ENCODE results near the gene NSUN4.

Gene NSUN4

DNA sequence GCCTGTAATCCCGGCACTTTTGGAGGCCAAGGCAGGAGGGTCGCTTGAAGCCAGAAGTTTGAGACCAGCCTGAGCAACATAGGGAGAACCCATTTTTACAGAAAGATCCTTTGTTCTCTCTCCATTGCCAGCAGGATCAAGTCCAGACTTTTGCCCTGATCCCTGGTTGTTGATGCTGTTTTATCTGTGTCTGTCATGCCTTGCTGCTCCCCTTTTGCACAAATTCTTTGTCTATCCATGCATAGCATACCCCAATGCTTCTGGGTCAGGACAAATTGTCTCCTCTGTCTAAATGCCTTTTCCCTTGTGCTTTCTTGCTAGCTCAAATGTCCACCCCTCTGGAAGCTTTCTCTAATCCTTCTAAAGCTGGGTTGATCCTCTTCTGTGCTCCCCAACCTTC lies 28.2 kb downstream of the NSUN4 start:
- Histone ChIP-seq H3K4me3 (ENCODE audit: low read length) (no peak overlapping the region), H3K79me2 (ENCODE audit: control insufficient read depth, low read length) (no peaks in the 10 kb centered on the region), H3K4me2 (ENCODE audit: low read length) (no peak overlapping the region), H3K4me1 (ENCODE audit: control insufficient read depth, low read length) (peaks cover 32% of the 10 kb centered on the region), H4K20me1 (ENCODE audit: control insufficient read depth, insufficient read depth, low read depth, low read length) (no peaks in the 10 kb centered on the region), H3K27me3 (ENCODE audit: control insufficient read depth, low read length) (no peaks in the 10 kb centered on the region), H3K27ac (ENCODE audit: low read depth, low read length) (no peak overlapping the region), H3K9me3 (ENCODE audit: control insufficient read depth, insufficient read depth, low read length) (no peaks in the 10 kb centered on the region), H3K36me3 (ENCODE audit: control insufficient read depth, low read length) (peaks cover 24% of the 10 kb centered on the region), H3K9me2 (replicated peaks; ENCODE audit: control insufficient read depth, low read length) (no peaks in the 10 kb centered on the region), H3F3A (ENCODE audit: control insufficient read depth, insufficient read depth) (peaks cover 11% of the 10 kb centered on the region)
- TF ChIP-seq EZH2phosphoT487 (IDR thresholded peaks at IDR 0.05; ENCODE audit: borderline replicate concordance, low read length), result no peak
- TF ChIP-seq, protein P1, sequence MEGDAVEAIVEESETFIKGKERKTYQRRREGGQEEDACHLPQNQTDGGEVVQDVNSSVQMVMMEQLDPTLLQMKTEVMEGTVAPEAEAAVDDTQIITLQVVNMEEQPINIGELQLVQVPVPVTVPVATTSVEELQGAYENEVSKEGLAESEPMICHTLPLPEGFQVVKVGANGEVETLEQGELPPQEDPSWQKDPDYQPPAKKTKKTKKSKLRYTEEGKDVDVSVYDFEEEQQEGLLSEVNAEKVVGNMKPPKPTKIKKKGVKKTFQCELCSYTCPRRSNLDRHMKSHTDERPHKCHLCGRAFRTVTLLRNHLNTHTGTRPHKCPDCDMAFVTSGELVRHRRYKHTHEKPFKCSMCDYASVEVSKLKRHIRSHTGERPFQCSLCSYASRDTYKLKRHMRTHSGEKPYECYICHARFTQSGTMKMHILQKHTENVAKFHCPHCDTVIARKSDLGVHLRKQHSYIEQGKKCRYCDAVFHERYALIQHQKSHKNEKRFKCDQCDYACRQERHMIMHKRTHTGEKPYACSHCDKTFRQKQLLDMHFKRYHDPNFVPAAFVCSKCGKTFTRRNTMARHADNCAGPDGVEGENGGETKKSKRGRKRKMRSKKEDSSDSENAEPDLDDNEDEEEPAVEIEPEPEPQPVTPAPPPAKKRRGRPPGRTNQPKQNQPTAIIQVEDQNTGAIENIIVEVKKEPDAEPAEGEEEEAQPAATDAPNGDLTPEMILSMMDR (IDR thresholded peaks at IDR 0.05; ENCODE audit: low read depth, low read length, poor library complexity, severe bottlenecking), result no peak

GRCh38 chr1:46369542-46370213 lies 29.1 kb downstream of the NSUN4 start:
- Histone ChIP-seq H3K4me3 (ENCODE audit: low read length) (peak overlapping the region; percentile 32), H3K4me2 (ENCODE audit: low read length) (peak overlapping the region; percentile 45), H3K9me3 (ENCODE audit: control insufficient read depth, insufficient read depth, low read length) (no peaks in the 10 kb centered on the region), H3K27ac (ENCODE audit: low read depth, low read length) (no peak overlapping the region), H3K9me2 (replicated peaks; ENCODE audit: control insufficient read depth, low read length) (no peaks in the 10 kb centered on the region), H3K27me3 (ENCODE audit: control insufficient read depth, low read length) (no peaks in the 10 kb centered on the region), H3K36me3 (ENCODE audit: control insufficient read depth, low read length) (peaks cover 22% of the 10 kb centered on the region), H3K79me2 (ENCODE audit: control insufficient read depth, low read length) (no peaks in the 10 kb centered on the region), H3F3A (ENCODE audit: control insufficient read depth, insufficient read depth) (peaks cover 11% of the 10 kb centered on the region), H3K4me1 (ENCODE audit: control insufficient read depth, low read length) (peaks cover 34% of the 10 kb centered on the region), H4K20me1 (ENCODE audit: control insufficient read depth, insufficient read depth, low read depth, low read length) (no peaks in the 10 kb centered on the region)
- TF ChIP-seq, protein P1 (IDR thresholded peaks at IDR 0.05; ENCODE audit: low read depth, low read length, poor library complexity, severe bottlenecking), result no peak
- no peak for TF ChIP-seq EZH2phosphoT487 (IDR thresholded peaks at IDR 0.05; ENCODE audit: borderline replicate concordance, low read length)

- peaks cover 11% of the 10 kb centered on the region for H3F3A ChIP-seq (ENCODE audit: control insufficient read depth, insufficient read depth)
- H3K4me1 ChIP-seq (ENCODE audit: control insufficient read depth, low read length), result peaks cover 34% of the 10 kb centered on the region
- peak overlapping the region; percentile 45 for H3K4me2 ChIP-seq (ENCODE audit: low read length)
- no peaks in the 10 kb centered on the region for H3K27me3 ChIP-seq (ENCODE audit: control insufficient read depth, low read length)
- no peak overlapping the region for H3K27ac ChIP-seq (ENCODE audit: low read depth, low read length)
- no peaks in the 10 kb centered on the region for H3K79me2 ChIP-seq (ENCODE audit: control insufficient read depth, low read length)
- peak overlapping the region; percentile 32 for H3K4me3 ChIP-seq (ENCODE audit: low read length)
- H3K36me3 ChIP-seq (ENCODE audit: control insufficient read depth, low read length), result peaks cover 17% of the 10 kb centered on the region
- H3K9me3 ChIP-seq (ENCODE audit: control insufficient read depth, insufficient read depth, low read length), result no peaks in the 10 kb centered on the region
- H4K20me1 ChIP-seq (ENCODE audit: control insufficient read depth, insufficient read depth, low read depth, low read length), result no peaks in the 10 kb centered on the region
- no peaks in the 10 kb centered on the region for H3K9me2 ChIP-seq (replicated peaks; ENCODE audit: control insufficient read depth, low read length)
- TF ChIP-seq, protein P1 (IDR thresholded peaks at IDR 0.05; ENCODE audit: low read depth, low read length, poor library complexity, severe bottlenecking), result no peak
- TF ChIP-seq EZH2phosphoT487 (IDR thresholded peaks at IDR 0.05; ENCODE audit: borderline replicate concordance, low read length), result no peak
Measured at GRCh38 chr1:46370214-46370633, 29.6 kb downstream of the NSUN4 start.
